Measurements from ENCODE around the gene SPEN. TPM values are rescaled to one million over a fixed set of nuclear protein-coding genes. Genes with fewer than 3 reads are reported as not detected.
A peak's percentile ranks its signal among the peaks of the same experiment; 100 is the strongest.

SPEN gene
- total and polyA plus RNA-seq, 2 experiments from 2014 or later = 14.9 to 43.6 TPM

GRCh38 chr1:15883326-15883725, 35.8 kb downstream of the SPEN start (continued):
- TF ChIP-seq JUNB (IDR thresholded peaks at IDR 0.05; ENCODE audit: unreplicated experiment) (no peak), EZH2phosphoT487 (IDR thresholded peaks at IDR 0.05; ENCODE audit: unreplicated experiment) (no peak), ZNF331 (CRISPR knock-in tag; IDR thresholded peaks at IDR 0.05; ENCODE audit: low read depth) (no peak)
- TF ChIP-seq, protein P1, sequence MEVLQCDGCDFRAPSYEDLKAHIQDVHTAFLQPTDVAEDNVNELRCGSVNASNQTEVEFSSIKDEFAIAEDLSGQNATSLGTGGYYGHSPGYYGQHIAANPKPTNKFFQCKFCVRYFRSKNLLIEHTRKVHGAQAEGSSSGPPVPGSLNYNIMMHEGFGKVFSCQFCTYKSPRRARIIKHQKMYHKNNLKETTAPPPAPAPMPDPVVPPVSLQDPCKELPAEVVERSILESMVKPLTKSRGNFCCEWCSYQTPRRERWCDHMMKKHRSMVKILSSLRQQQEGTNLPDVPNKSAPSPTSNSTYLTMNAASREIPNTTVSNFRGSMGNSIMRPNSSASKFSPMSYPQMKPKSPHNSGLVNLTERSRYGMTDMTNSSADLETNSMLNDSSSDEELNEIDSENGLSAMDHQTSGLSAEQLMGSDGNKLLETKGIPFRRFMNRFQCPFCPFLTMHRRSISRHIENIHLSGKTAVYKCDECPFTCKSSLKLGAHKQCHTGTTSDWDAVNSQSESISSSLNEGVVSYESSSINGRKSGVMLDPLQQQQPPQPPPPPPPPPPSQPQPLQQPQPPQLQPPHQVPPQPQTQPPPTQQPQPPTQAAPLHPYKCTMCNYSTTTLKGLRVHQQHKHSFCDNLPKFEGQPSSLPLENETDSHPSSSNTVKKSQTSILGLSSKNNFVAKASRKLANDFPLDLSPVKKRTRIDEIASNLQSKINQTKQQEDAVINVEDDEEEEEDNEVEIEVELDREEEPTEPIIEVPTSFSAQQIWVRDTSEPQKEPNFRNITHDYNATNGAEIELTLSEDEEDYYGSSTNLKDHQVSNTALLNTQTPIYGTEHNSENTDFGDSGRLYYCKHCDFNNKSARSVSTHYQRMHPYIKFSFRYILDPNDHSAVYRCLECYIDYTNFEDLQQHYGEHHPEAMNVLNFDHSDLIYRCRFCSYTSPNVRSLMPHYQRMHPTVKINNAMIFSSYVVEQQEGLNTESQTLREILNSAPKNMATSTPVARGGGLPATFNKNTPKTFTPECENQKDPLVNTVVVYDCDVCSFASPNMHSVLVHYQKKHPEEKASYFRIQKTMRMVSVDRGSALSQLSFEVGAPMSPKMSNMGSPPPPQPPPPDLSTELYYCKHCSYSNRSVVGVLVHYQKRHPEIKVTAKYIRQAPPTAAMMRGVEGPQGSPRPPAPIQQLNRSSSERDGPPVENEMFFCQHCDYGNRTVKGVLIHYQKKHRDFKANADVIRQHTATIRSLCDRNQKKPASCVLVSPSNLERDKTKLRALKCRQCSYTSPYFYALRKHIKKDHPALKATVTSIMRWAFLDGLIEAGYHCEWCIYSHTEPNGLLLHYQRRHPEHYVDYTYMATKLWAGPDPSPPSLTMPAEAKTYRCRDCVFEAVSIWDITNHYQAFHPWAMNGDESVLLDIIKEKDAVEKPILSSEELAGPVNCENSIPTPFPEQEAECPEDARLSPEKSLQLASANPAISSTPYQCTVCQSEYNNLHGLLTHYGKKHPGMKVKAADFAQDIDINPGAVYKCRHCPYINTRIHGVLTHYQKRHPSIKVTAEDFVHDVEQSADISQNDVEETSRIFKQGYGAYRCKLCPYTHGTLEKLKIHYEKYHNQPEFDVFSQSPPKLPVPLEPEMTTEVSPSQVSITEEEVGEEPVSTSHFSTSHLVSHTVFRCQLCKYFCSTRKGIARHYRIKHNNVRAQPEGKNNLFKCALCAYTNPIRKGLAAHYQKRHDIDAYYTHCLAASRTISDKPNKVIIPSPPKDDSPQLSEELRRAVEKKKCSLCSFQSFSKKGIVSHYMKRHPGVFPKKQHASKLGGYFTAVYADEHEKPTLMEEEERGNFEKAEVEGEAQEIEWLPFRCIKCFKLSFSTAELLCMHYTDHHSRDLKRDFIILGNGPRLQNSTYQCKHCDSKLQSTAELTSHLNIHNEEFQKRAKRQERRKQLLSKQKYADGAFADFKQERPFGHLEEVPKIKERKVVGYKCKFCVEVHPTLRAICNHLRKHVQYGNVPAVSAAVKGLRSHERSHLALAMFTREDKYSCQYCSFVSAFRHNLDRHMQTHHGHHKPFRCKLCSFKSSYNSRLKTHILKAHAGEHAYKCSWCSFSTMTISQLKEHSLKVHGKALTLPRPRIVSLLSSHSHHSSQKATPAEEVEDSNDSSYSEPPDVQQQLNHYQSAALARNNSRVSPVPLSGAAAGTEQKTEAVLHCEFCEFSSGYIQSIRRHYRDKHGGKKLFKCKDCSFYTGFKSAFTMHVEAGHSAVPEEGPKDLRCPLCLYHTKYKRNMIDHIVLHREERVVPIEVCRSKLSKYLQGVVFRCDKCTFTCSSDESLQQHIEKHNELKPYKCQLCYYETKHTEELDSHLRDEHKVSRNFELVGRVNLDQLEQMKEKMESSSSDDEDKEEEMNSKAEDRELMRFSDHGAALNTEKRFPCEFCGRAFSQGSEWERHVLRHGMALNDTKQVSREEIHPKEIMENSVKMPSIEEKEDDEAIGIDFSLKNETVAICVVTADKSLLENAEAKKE (CRISPR knock-in tag; IDR thresholded peaks at IDR 0.05) = no peak

GRCh38 chr1:15884477-15884876, 37.0 kb downstream of the SPEN start:
- ATAC-seq (no peak), DNase-seq (ENCODE audit: low spot score) (no peak)
- no peak overlapping the region for H3K4me3 Mint-ChIP-seq
- Histone ChIP-seq H3K9me2 (ENCODE audit: insufficient read depth) (no peaks in the 10 kb centered on the region), H3K27ac (ENCODE audit: low read depth) (peak overlapping the region; percentile 63), H3F3A (replicated peaks; ENCODE audit: low read depth) (no peaks in the 10 kb centered on the region; the same call in 1 of the 2 replicates), H3K27me3 (ENCODE audit: insufficient read depth) (no peaks in the 10 kb centered on the region), H3K4me2 (no peak overlapping the region), H3K4me3 (no peak overlapping the region), H3K79me2 (replicated peaks; ENCODE audit: insufficient read depth) (peaks cover 97% of the 10 kb centered on the region), H3K4me1 (ENCODE audit: insufficient read depth) (peaks cover 19% of the 10 kb centered on the region), H4K20me1 (replicated peaks; ENCODE audit: insufficient read depth) (peaks cover 9% of the 10 kb centered on the region; the same call in 1 of the 2 replicates), H3K36me3 (ENCODE audit: insufficient read depth) (no peaks in the 10 kb centered on the region), H2AFZ (no peak overlapping the region)
- H3K36me3 Mint-ChIP-seq (ENCODE audit: low read depth) = peaks cover 2% of the 10 kb centered on the region; the same call in 2 of the 3 replicates
- no peaks in the 10 kb centered on the region for H3K9me3 Mint-ChIP-seq
- H3K27me3 Mint-ChIP-seq (ENCODE audit: insufficient read depth, low read depth, poor library complexity) = peaks cover 4% of the 10 kb centered on the region
- H3K4me1 Mint-ChIP-seq = peaks cover 23% of the 10 kb centered on the region
- 0 out of 2 replicates have a peak overlapping the region, but pooled peaks have one; percentile 36 for H3K27ac Mint-ChIP-seq
- TF ChIP-seq REST (IDR thresholded peaks at IDR 0.05; ENCODE audit: unreplicated experiment) (no peak), POLR2AphosphoS5 (IDR thresholded peaks at IDR 0.05; ENCODE audit: low read depth) (no peak), ZNF331 (CRISPR knock-in tag; IDR thresholded peaks at IDR 0.05; ENCODE audit: low read depth) (no peak), NANOG (IDR thresholded peaks at IDR 0.05; ENCODE audit: borderline replicate concordance) (no peak), EZH2phosphoT487 (IDR thresholded peaks at IDR 0.05; ENCODE audit: unreplicated experiment) (no peak), EZH2 (IDR thresholded peaks at IDR 0.05; ENCODE audit: low read depth, unreplicated experiment) (no peak)
- TF ChIP-seq, protein P2, sequence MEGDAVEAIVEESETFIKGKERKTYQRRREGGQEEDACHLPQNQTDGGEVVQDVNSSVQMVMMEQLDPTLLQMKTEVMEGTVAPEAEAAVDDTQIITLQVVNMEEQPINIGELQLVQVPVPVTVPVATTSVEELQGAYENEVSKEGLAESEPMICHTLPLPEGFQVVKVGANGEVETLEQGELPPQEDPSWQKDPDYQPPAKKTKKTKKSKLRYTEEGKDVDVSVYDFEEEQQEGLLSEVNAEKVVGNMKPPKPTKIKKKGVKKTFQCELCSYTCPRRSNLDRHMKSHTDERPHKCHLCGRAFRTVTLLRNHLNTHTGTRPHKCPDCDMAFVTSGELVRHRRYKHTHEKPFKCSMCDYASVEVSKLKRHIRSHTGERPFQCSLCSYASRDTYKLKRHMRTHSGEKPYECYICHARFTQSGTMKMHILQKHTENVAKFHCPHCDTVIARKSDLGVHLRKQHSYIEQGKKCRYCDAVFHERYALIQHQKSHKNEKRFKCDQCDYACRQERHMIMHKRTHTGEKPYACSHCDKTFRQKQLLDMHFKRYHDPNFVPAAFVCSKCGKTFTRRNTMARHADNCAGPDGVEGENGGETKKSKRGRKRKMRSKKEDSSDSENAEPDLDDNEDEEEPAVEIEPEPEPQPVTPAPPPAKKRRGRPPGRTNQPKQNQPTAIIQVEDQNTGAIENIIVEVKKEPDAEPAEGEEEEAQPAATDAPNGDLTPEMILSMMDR (conservative IDR thresholded peaks at IDR 0.05; ENCODE audit: low read depth in 2 of 2) = no peak
- TF ChIP-seq, protein P3, sequence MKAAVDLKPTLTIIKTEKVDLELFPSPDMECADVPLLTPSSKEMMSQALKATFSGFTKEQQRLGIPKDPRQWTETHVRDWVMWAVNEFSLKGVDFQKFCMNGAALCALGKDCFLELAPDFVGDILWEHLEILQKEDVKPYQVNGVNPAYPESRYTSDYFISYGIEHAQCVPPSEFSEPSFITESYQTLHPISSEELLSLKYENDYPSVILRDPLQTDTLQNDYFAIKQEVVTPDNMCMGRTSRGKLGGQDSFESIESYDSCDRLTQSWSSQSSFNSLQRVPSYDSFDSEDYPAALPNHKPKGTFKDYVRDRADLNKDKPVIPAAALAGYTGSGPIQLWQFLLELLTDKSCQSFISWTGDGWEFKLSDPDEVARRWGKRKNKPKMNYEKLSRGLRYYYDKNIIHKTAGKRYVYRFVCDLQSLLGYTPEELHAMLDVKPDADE (IDR thresholded peaks at IDR 0.05) = no peak

Measured in GM23338 (cell line).